ENCODE measurements around the gene STK32C.

GRCh38 chr10:132169031-132169765, 138.6 kb downstream of the STK32C start:
- no peak for TF ChIP-seq CTCF (IDR thresholded peaks at IDR 0.05)
- TF ChIP-seq EZH2 (IDR thresholded peaks at IDR 0.05) = no peak

Measured in neural progenitor cell (in vitro differentiated cells).